ENCODE data around the gene MAP4K1.

DNA sequence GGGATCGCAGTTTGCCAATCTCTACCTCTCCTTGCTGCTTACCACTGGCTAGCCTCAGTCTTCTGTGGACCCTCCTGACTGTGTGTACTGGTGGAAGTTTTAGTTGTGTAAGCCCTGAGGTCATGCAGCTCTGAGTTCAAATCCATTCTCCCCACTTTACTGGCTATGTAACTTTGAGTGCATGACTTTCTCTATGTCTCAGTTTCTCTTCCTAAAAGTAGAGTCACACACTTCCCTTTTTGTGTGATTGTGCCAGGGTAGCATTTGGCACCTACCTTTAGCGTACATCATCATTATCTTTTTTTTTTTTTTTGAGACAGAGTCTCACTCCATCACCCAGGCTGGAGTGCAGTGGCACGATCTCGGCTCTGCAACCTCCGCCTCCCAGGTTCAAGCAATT lies 70.3 kb downstream of the MAP4K1 start:
- TF ChIP-seq, protein P1, sequence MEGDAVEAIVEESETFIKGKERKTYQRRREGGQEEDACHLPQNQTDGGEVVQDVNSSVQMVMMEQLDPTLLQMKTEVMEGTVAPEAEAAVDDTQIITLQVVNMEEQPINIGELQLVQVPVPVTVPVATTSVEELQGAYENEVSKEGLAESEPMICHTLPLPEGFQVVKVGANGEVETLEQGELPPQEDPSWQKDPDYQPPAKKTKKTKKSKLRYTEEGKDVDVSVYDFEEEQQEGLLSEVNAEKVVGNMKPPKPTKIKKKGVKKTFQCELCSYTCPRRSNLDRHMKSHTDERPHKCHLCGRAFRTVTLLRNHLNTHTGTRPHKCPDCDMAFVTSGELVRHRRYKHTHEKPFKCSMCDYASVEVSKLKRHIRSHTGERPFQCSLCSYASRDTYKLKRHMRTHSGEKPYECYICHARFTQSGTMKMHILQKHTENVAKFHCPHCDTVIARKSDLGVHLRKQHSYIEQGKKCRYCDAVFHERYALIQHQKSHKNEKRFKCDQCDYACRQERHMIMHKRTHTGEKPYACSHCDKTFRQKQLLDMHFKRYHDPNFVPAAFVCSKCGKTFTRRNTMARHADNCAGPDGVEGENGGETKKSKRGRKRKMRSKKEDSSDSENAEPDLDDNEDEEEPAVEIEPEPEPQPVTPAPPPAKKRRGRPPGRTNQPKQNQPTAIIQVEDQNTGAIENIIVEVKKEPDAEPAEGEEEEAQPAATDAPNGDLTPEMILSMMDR (IDR thresholded peaks at IDR 0.05) = no peak
- TF ChIP-seq POLR2A (IDR thresholded peaks at IDR 0.05) = no peak
- no peak for TF ChIP-seq EP300 (IDR thresholded peaks at IDR 0.05)
